Measurements from ENCODE around the gene HSD11B2.

HSD11B2 gene

GRCh38 chr16:67396159-67397035 is 34.5 kb upstream of the HSD11B2 start:
- no peak for FAIRE-seq

GRCh38 chr16:67397036-67397801 is 33.7 kb upstream of the HSD11B2 start:
- DNase-seq (ENCODE audit: insufficient read length, low spot score): no peak
- no peak for FAIRE-seq

More at GRCh38 chr16:67396159-67397035, 34.5 kb upstream of the HSD11B2 start:
- DNase-seq (ENCODE audit: insufficient read length, low spot score): no peak

GRCh38 chr16:67397812-67398545 is 32.9 kb upstream of the HSD11B2 start:
- FAIRE-seq (no peak), DNase-seq (ENCODE audit: insufficient read length, low spot score) (no peak)

- no peak for FAIRE-seq
Observed at GRCh38 chr16:67398546-67399217, 32.2 kb upstream of the HSD11B2 start.

GRCh38 chr16:67399218-67399733 is 31.6 kb upstream of the HSD11B2 start:
- FAIRE-seq (no peak), DNase-seq (ENCODE audit: insufficient read length, low spot score) (peak; percentile 81)

More at GRCh38 chr16:67398546-67399217, 32.2 kb upstream of the HSD11B2 start:
- no peak for DNase-seq (ENCODE audit: insufficient read length, low spot score)

GRCh38 chr16:67399749-67400704 is 30.9 kb upstream of the HSD11B2 start:
- DNase-seq (ENCODE audit: insufficient read length, low spot score): no peak
- FAIRE-seq: no peak

- no peak for DNase-seq (ENCODE audit: insufficient read length, low spot score)
- FAIRE-seq: no peak
Observed at GRCh38 chr16:67400901-67401300, 30.0 kb upstream of the HSD11B2 start.

GRCh38 chr16:67403976-67404555 is 26.9 kb upstream of the HSD11B2 start:
- DNase-seq (ENCODE audit: insufficient read length, low spot score): no peak
- no peak for FAIRE-seq

- no peak for DNase-seq (ENCODE audit: insufficient read length, low spot score)
- no peak for FAIRE-seq
Observed at GRCh38 chr16:67404740-67405226, 26.1 kb upstream of the HSD11B2 start.

GRCh38 chr16:67405336-67405735 is 25.6 kb upstream of the HSD11B2 start:
- FAIRE-seq: no peak

GRCh38 chr16:67406111-67406971 is 24.6 kb upstream of the HSD11B2 start:
- FAIRE-seq (no peak), DNase-seq (ENCODE audit: insufficient read length, low spot score) (no peak)

More at GRCh38 chr16:67405336-67405735, 25.6 kb upstream of the HSD11B2 start:
- no peak for DNase-seq (ENCODE audit: insufficient read length, low spot score)

- no peak for FAIRE-seq
Observed at GRCh38 chr16:67407176-67407787, 23.6 kb upstream of the HSD11B2 start.

GRCh38 chr16:67407788-67408452 is 23.0 kb upstream of the HSD11B2 start:
- DNase-seq (ENCODE audit: insufficient read length, low spot score): no peak

More at GRCh38 chr16:67407176-67407787, 23.6 kb upstream of the HSD11B2 start:
- no peak for DNase-seq (ENCODE audit: insufficient read length, low spot score)

GRCh38 chr16:67409631-67410030 is 21.3 kb upstream of the HSD11B2 start:
- DNase-seq (ENCODE audit: insufficient read length, low spot score) (no peak), FAIRE-seq (no peak)

More at GRCh38 chr16:67407788-67408452, 23.0 kb upstream of the HSD11B2 start:
- no peak for FAIRE-seq

GRCh38 chr16:67411339-67411738 is 19.6 kb upstream of the HSD11B2 start:
- no peak for FAIRE-seq

GRCh38 chr16:67412294-67412693 is 18.6 kb upstream of the HSD11B2 start:
- FAIRE-seq (no peak), DNase-seq (ENCODE audit: insufficient read length, low spot score) (no peak)

More at GRCh38 chr16:67411339-67411738, 19.6 kb upstream of the HSD11B2 start:
- no peak for DNase-seq (ENCODE audit: insufficient read length, low spot score)
